Inferior parietal cortex (tissue), 1 donor: ENCODE measurements around the gene ZNF300.
"Not testable (repeated sequence)": the region's sequence is repeated elsewhere in the genome, so short reads cannot be mapped to it uniquely, and the experiment has no call there.

Experiments used
- DNase-seq: peaks from one replicate; pipeline ENCODE4 v3.0.0-alpha.2; 2016; ENCODE audit errors: extremely low spot score

ZNF300 gene

DNA sequence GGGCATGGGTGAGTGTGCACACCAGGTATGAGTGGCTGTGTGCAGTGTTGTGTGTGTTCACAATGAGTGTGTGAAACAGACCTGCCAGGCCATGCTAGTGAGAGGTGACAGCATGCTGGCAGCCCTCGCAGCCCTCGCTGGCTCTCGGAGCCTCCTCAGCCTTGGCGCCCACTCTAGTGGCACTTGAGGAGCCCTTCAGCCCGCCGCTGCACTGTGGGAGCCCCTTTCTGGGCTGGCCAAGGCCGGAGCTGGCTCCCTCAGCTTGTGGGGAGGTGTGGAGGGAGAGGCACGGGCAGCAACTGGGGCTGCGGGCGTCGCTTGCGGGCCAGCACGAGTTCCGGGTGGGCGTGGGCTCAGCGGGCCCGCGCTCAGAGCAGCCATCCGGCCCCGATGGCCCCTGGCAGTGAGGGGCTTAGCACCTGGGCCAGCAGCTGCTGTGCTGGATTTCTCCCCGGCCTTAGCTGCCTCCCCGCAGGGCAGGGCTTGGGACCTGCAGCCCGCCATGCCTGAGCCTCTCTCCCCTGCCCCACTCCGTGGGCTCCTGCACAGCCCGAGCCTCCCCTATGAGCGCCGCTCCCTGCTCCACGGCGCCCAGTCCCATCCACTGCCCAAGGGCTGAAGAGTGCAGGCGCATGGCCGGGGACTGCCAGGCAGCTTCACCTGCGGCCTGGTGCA is 59.5 kb downstream of the ZNF300 start:
- DNase-seq: not testable (repeated sequence)
